Testis (tissue), 2 donors: Measurements from ENCODE around the gene UTP14A.

ENCODE experiments used
- POLR2A ChIP-seq: fragments of 450-650 bp; IDR thresholded peaks from one replicate; pipeline ENCODE4 v1.6.1; 2017; ENCODE audit warnings: antibody characterized with exemption, mild to moderate bottlenecking, moderate library complexity
- TF ChIP-seq, protein P1 (sequence below), 3 experiments: fragments of 450-650 bp in 2 of 3; fragments of 200-600 bp in 1 of 3; sonication (generic) in 1 of 3; IDR thresholded peaks; one replicate each; pipeline ENCODE4 v1.5.1; 2016 to 2019; ENCODE audit warnings: antibody characterized with exemption in 3 of 3, mild to moderate bottlenecking in 2 of 3, moderate library complexity in 1 of 3

DNA sequence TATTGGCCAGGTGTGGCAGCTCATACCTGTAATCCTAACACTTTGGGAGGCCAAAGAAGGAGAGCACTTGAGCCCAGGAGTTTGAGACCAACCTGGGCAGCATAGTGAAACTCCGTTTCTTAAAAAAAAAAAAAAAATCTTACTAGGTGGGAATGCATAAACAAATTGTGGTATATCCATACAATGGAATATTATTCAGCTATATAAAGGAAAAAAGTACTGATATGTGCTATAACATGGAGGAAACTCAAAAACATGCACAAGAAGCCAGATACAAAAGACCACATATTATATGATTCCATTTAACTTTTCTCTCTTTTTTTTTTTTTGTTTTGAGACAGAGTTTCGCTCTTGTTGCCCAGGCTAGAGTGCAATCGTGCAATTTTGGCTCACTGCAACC is 63.0 kb downstream of the UTP14A start:
- TF ChIP-seq, protein P1, sequence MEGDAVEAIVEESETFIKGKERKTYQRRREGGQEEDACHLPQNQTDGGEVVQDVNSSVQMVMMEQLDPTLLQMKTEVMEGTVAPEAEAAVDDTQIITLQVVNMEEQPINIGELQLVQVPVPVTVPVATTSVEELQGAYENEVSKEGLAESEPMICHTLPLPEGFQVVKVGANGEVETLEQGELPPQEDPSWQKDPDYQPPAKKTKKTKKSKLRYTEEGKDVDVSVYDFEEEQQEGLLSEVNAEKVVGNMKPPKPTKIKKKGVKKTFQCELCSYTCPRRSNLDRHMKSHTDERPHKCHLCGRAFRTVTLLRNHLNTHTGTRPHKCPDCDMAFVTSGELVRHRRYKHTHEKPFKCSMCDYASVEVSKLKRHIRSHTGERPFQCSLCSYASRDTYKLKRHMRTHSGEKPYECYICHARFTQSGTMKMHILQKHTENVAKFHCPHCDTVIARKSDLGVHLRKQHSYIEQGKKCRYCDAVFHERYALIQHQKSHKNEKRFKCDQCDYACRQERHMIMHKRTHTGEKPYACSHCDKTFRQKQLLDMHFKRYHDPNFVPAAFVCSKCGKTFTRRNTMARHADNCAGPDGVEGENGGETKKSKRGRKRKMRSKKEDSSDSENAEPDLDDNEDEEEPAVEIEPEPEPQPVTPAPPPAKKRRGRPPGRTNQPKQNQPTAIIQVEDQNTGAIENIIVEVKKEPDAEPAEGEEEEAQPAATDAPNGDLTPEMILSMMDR (IDR thresholded peaks at IDR 0.05) = no peak
- no peak for TF ChIP-seq POLR2A
